ENCODE data around the gene GPR37.

Gene GPR37

DNA sequence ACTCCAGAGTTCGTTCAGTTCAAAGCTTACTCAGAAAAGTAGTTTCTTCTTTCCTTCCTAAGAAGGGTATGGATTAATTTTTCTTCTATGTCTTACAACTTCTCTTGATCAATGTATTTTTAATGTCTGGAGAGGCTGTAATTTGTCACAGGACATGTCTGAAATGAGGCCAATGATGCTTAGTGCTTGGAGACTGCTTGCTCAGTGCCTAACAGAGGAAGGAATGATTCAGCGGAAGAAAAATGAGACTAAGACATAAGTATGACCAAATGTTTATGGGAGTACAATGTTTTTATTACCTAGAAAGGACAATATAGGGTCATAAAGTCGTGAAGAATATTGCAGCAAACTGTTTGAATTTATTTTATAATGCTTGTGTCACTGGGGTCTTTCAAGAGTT is 43.3 kb downstream of the GPR37 start:
- DNase-seq = no peak

- DNase-seq = no peak
Observed at GRCh38 chr7:124720195-124720594, 45.4 kb downstream of the GPR37 start.

DNA sequence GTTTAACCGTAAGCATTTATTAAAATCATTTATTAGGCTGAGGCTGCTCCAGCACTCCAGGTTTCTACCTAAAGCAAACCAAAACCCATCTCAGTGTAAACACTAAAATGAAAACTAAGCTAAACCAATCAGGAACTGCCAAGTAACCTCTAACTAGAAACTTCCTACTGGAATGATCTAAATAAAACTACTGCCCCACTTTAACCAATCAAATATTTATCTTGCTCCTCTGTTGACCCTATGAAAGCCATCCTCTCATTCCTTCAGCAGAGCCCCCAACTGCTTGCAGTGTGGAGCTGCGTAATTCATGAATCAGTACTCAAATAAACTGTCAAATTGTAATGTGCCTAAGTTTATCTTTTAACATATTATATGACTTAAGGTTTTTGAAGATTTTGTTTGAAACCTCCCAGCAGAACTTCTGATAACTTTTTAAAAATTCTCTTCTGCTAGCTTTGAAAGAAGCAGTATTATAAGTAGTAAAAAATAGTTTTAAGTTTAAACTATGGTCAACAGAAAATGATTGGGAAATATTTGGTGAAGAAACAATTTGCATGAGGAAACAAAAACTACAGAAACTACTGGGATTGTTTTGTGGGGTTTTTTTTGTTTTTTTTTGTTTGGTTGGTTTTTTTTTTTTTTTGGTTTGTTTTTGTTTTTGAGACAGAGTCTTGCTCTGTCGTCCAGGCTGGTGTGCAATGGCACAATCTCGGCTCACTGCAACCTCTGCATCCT is 47.4 kb downstream of the GPR37 start:
- no peak for DNase-seq

DNA sequence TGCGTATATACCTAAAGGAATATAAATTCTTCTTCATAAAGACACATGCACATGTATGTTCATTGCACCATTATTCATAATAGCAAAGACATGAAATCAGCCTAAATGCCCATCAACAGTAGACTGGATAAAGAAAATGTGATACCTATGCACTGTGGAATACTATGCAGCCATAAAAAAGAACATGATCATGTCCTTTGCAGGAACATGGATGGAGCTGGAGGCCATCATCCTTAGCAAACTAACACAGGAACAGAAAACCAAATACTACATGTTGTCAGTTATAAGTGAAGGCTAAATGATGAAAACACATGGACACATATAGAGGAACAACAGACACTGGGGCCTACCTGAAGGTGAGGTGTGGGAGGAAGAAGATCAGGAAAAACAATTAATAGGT is 48.7 kb downstream of the GPR37 start:
- DNase-seq = no peak

GRCh38 chr7:124713086-124713485 is 52.5 kb downstream of the GPR37 start:
- DNase-seq = no peak

GRCh38 chr7:124712017-124712416 is 53.6 kb downstream of the GPR37 start:
- no peak for DNase-seq

- DNase-seq = no peak
Observed at GRCh38 chr7:124702385-124702784, 63.2 kb downstream of the GPR37 start.

DNA sequence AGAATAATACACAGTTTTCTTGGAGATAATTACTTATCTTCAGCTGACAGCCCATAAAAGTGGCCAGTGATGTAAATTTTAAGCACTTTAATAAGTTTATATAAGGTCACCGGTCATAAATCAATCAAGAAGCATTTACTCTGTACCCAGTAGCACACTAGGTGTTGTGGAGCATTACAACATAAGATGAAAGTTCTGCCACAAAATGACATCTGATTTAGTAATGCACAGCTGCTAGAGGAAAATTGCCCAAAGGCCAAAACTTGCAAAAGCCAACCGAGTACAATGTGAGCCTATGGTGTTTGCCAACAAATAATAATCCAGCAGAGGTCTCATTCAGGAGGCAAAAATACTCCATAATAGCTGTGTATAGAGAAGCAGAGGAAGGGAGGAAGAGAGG is 63.6 kb downstream of the GPR37 start:
- no peak for DNase-seq

GRCh38 chr7:124700655-124701054 is 64.9 kb downstream of the GPR37 start:
- DNase-seq = no peak

- DNase-seq = no peak
Observed at GRCh38 chr7:124698964-124699363, 66.6 kb downstream of the GPR37 start.

DNA sequence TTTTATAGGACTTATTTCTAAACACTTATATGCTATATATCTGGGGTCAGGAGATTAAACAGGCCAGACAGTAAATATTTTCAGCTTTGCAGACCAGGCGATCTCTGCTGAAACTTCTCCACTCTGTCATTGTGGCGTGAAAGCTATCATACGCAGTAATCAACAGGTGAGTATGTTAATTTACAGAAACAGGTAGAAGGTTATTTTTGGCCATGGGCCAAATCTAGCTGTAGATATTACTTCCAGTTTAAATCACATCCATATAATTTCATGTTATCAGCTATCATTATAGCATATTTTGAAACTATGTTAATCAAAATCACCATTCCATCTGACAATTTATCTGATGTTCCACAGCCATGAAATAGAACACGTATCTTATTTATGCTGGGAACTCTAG is 67.8 kb downstream of the GPR37 start:
- no peak for DNase-seq
